ENCODE measurements around the gene CNPY1. TPM values are rescaled to one million over a fixed set of nuclear protein-coding genes. Genes with fewer than 3 reads are reported as not detected.

CNPY1 gene
- total RNA-seq, 1 donor from 2014 or later: not detected

GRCh38 chr7:155483868-155484325 lies 62.5 kb downstream of the CNPY1 start:
- Histone ChIP-seq H3K79me2 (ENCODE audit: insufficient read depth, low read length) (no peaks in the 10 kb centered on the region), H3K4me3 (ENCODE audit: insufficient read depth, low read depth, low read length) (no peak overlapping the region), H3K4me1 (ENCODE audit: insufficient read depth, low read length) (no peaks in the 10 kb centered on the region), H3K27me3 (ENCODE audit: insufficient read depth, low read length) (no peaks in the 10 kb centered on the region), H3K4me2 (ENCODE audit: low read length) (no peak overlapping the region), H2AFZ (ENCODE audit: low read depth, low read length) (no peak overlapping the region), H3K9me3 (ENCODE audit: insufficient read depth, low read depth, low read length) (peaks cover 6% of the 10 kb centered on the region), H3K9ac (ENCODE audit: low read length) (no peak overlapping the region), H3K36me3 (ENCODE audit: insufficient read depth, low read length) (no peaks in the 10 kb centered on the region), H3K27ac (ENCODE audit: low read depth, low read length) (no peak overlapping the region), H4K20me1 (ENCODE audit: insufficient read depth, low read length) (no peaks in the 10 kb centered on the region)
- Mint-ChIP-seq H3K36me3 (ENCODE audit: low read depth, unreplicated experiment) (no peaks in the 10 kb centered on the region), H3K9me3 (ENCODE audit: unreplicated experiment) (peaks cover 9% of the 10 kb centered on the region), H3K27ac (ENCODE audit: unreplicated experiment) (no peak overlapping the region), H3K4me1 (ENCODE audit: low read depth, unreplicated experiment) (no peaks in the 10 kb centered on the region), H3K27me3 (ENCODE audit: low read depth, unreplicated experiment) (peaks cover 86% of the 10 kb centered on the region), H3K4me3 (ENCODE audit: unreplicated experiment) (no peak overlapping the region)
- TF ChIP-seq EZH2 (IDR thresholded peaks at IDR 0.05; ENCODE audit: insufficient read depth, low read length) (no peak), CTCF (IDR thresholded peaks at IDR 0.05; ENCODE audit: insufficient read depth, low read depth, low read length) (no peak)
- FAIRE-seq (no peak), DNase-seq (ENCODE audit: low read depth) (no peak)

- FAIRE-seq (no peak), DNase-seq (ENCODE audit: low read depth) (no peak)
- Histone ChIP-seq H4K20me1 (ENCODE audit: insufficient read depth, low read length) (no peaks in the 10 kb centered on the region), H3K9ac (ENCODE audit: low read length) (no peak overlapping the region), H3K4me1 (ENCODE audit: insufficient read depth, low read length) (no peaks in the 10 kb centered on the region), H2AFZ (ENCODE audit: low read depth, low read length) (no peak overlapping the region), H3K4me3 (ENCODE audit: insufficient read depth, low read depth, low read length) (no peak overlapping the region), H3K79me2 (ENCODE audit: insufficient read depth, low read length) (no peaks in the 10 kb centered on the region), H3K27me3 (ENCODE audit: insufficient read depth, low read length) (no peaks in the 10 kb centered on the region), H3K4me2 (ENCODE audit: low read length) (no peak overlapping the region), H3K9me3 (ENCODE audit: insufficient read depth, low read depth, low read length) (peaks cover 6% of the 10 kb centered on the region), H3K36me3 (ENCODE audit: insufficient read depth, low read length) (no peaks in the 10 kb centered on the region), H3K27ac (ENCODE audit: low read depth, low read length) (no peak overlapping the region)
- Mint-ChIP-seq H3K36me3 (ENCODE audit: low read depth, unreplicated experiment) (no peaks in the 10 kb centered on the region), H3K9me3 (ENCODE audit: unreplicated experiment) (peaks cover 6% of the 10 kb centered on the region), H3K4me3 (ENCODE audit: unreplicated experiment) (no peak overlapping the region), H3K27ac (ENCODE audit: unreplicated experiment) (no peak overlapping the region), H3K27me3 (ENCODE audit: low read depth, unreplicated experiment) (peaks cover 87% of the 10 kb centered on the region), H3K4me1 (ENCODE audit: low read depth, unreplicated experiment) (no peaks in the 10 kb centered on the region)
- TF ChIP-seq CTCF (IDR thresholded peaks at IDR 0.05; ENCODE audit: insufficient read depth, low read depth, low read length): no peak
- no peak for TF ChIP-seq EZH2 (IDR thresholded peaks at IDR 0.05; ENCODE audit: insufficient read depth, low read length)
Observed at GRCh38 chr7:155483245-155483644, 63.1 kb downstream of the CNPY1 start.

GRCh38 chr7:155482511-155483183 lies 63.7 kb downstream of the CNPY1 start:
- no peak overlapping the region for H2AFZ ChIP-seq (ENCODE audit: low read depth, low read length)
- TF ChIP-seq EZH2 (IDR thresholded peaks at IDR 0.05; ENCODE audit: insufficient read depth, low read length): no peak
- no peak for TF ChIP-seq CTCF (IDR thresholded peaks at IDR 0.05; ENCODE audit: insufficient read depth, low read depth, low read length)
- no peaks in the 10 kb centered on the region for H3K4me1 ChIP-seq (ENCODE audit: insufficient read depth, low read length)
- H4K20me1 ChIP-seq (ENCODE audit: insufficient read depth, low read length): no peaks in the 10 kb centered on the region
- no peaks in the 10 kb centered on the region for H3K4me1 Mint-ChIP-seq (ENCODE audit: low read depth, unreplicated experiment)
- H3K27me3 Mint-ChIP-seq (ENCODE audit: low read depth, unreplicated experiment): peaks cover 87% of the 10 kb centered on the region
- H3K9me3 ChIP-seq (ENCODE audit: insufficient read depth, low read depth, low read length): peaks cover 6% of the 10 kb centered on the region
- H3K36me3 Mint-ChIP-seq (ENCODE audit: low read depth, unreplicated experiment): no peaks in the 10 kb centered on the region
- no peaks in the 10 kb centered on the region for H3K79me2 ChIP-seq (ENCODE audit: insufficient read depth, low read length)
- no peaks in the 10 kb centered on the region for H3K27me3 ChIP-seq (ENCODE audit: insufficient read depth, low read length)
- no peak overlapping the region for H3K9ac ChIP-seq (ENCODE audit: low read length)
- no peaks in the 10 kb centered on the region for H3K36me3 ChIP-seq (ENCODE audit: insufficient read depth, low read length)
- no peak overlapping the region for H3K4me3 Mint-ChIP-seq (ENCODE audit: unreplicated experiment)
- DNase-seq (ENCODE audit: low read depth) (no peak), FAIRE-seq (no peak)
- H3K27ac Mint-ChIP-seq (ENCODE audit: unreplicated experiment): no peak overlapping the region
- H3K4me3 ChIP-seq (ENCODE audit: insufficient read depth, low read depth, low read length): no peak overlapping the region
- no peak overlapping the region for H3K4me2 ChIP-seq (ENCODE audit: low read length)
- H3K27ac ChIP-seq (ENCODE audit: low read depth, low read length): no peak overlapping the region
- H3K9me3 Mint-ChIP-seq (ENCODE audit: unreplicated experiment): peaks cover 10% of the 10 kb centered on the region
